Fibroblast of the aortic adventitia (primary cell): Measurements from ENCODE around the gene GNG4. TPM values are rescaled to one million over a fixed set of nuclear protein-coding genes. Genes with fewer than 3 reads are reported as not detected.
A peak's percentile ranks its signal among the peaks of the same experiment; 100 is the strongest.

Experiments
- DNase-seq: peaks from one replicate; pipeline ENCODE4 v3.0.0-alpha.2; 2010; ENCODE audit warnings: low read depth
- H3K4me3 ChIP-seq: 2 replicates; pipeline ENCODE4 v1.5.1; 2011; ENCODE audit warnings: low read depth, mild to moderate bottlenecking, control low read depth, low read length, moderate library complexity
- CTCF ChIP-seq: IDR thresholded peaks from 2 replicates; pipeline ENCODE4 v1.5.1; 2011; ENCODE audit warnings: mild to moderate bottlenecking, low read length, control low read depth, inconsistent platforms; ENCODE audit not compliant: insufficient read depth
- total RNA-seq: library from RNA; depleted of rRNA; stranded (reverse); fragments of >200 nt; gene quantifications from 2 replicates; pipeline ENCODE4 v1.2.3, GENCODE V29; 2012; ENCODE audit warnings: low replicate concordance

The GNG4 gene
- not detected in 2 replicates for total RNA-seq

- H3K4me3 ChIP-seq = peak within 1 kb of the TSS; percentile 51
Measured at GRCh38 chr1:235649368-235650163, at the start of gene GNG4. Gene GNG4 (minus strand): TSS chr1:235649784. CDS start chr1:235583838, 65,946 bp downstream.

GRCh38 chr1:235697508-235697907 lies 47.9 kb upstream of the GNG4 start:
- no peak for TF ChIP-seq CTCF
- no peak overlapping the region for H3K4me3 ChIP-seq
- no peak for DNase-seq

More at GRCh38 chr1:235649368-235650163, at the start of gene GNG4:
- DNase-seq = no peak
- TF ChIP-seq CTCF = no peak

DNA sequence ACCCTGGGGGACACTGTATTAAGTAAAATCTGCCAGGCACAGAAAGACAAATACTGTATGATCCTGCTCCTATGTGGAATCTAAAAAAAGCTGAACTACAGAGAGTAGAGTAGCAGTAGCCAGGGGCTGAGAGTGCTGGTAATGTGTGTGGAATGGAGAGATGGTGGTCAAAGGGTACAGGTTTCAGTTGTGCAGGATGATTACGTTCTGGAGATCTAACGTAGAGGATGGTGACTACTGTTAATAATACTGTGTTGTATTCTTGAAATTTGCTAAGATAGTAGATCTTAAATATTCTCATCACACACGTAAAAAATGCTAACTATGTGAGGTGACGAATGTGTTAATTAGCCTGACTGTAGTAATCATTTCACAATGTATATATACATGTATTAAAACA lies 39.8 kb upstream of the GNG4 start:
- TF ChIP-seq CTCF = no peak
- DNase-seq = no peak
- H3K4me3 ChIP-seq = no peak overlapping the region

- DNase-seq = no peak
- no peak overlapping the region for H3K4me3 ChIP-seq
- TF ChIP-seq CTCF = no peak
Measured at GRCh38 chr1:235688096-235688495, 38.5 kb upstream of the GNG4 start.

DNA sequence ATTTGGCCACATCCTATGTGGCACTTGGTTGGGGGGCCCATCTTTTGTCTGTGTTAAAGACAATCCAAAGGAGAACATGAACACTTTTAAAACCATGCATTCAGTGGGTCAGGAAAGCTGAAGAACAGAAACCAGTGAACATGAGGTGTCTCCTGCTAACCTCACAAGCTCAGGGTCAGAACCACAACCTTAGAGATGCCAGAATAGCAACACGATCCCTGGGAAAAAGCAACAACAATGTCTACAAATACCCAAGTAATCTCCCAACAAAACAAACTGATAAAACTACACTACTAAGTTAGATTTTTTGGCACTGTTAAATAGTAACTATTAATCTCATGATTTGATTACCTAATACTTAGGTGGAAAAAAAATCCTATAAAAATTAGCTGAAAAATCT lies 34.1 kb upstream of the GNG4 start:
- no peak overlapping the region for H3K4me3 ChIP-seq
- DNase-seq = peak; percentile 7
- no peak for TF ChIP-seq CTCF

GRCh38 chr1:235682216-235682615 lies 32.6 kb upstream of the GNG4 start:
- TF ChIP-seq CTCF = no peak
- DNase-seq = no peak
- no peak overlapping the region for H3K4me3 ChIP-seq
